ENCODE data around the gene PHACTR4. TPM values are rescaled to one million over a fixed set of nuclear protein-coding genes. Genes with fewer than 3 reads are reported as not detected.

The PHACTR4 gene
- total and polyA plus RNA-seq, 10 of the 15 experiments (the other 5 are each of a cell fraction or from before 2014, with no cell fraction given): 8.9 to 34.2 (median 12.5) TPM

- RAD21 ChIA-PET (ENCODE audit: unreplicated experiment): interaction anchor here (1.5 to 2.8 kb wide), 2 partner anchors 151 to 262 kb away, joined by 6 to 8 read pairs; no protein-coding TSS in a partner anchor
- no TSS peak for BruUV-seq (replicated peaks)
- DNase-seq (ENCODE audit: low read depth, low spot score): no peak
- WGBS (ENCODE audit: insufficient coverage, insufficient replicate concordance, low lambda C conversion rate, missing lambda C conversion rate): 8% methylated on average over 2 of the region's 2 CpGs
- intact Hi-C loops (cut with micrococcal nuclease; ENCODE audit: unreplicated experiment) (loop anchor here (5.0 kb wide), 1 partner anchor 226 kb away; the partner anchor contains the start of gene YTHDF2), in situ Hi-C loops (cut with MboI) (no loop called here)
- no peak overlapping the region for H2AFZ ChIP-seq (ENCODE audit: control insufficient read depth, low read depth, low read length)
- H3K79me2 ChIP-seq (ENCODE audit: control insufficient read depth, insufficient read depth, low read length): peaks cover 50% of the 10 kb centered on the region
- peaks cover 19 to 33% of the 10 kb centered on the region in 2 experiments for H3K36me3 ChIP-seq (ENCODE audit: control insufficient read depth in 2 of 2, insufficient read depth in 2 of 2, low read length in 1 of 2)
- peaks cover 10% of the 10 kb centered on the region for H3K4me1 ChIP-seq (ENCODE audit: control insufficient read depth, insufficient read depth, low read length)
- peak; percentile 11 for ATAC-seq
- no peaks in the 10 kb centered on the region; the same call in 2 of the 3 replicates for H3K9me3 ChIP-seq (replicated peaks; ENCODE audit: control insufficient read depth, insufficient read depth, low read length)
- peak overlapping the region; percentile 94 for H3K27ac ChIP-seq (ENCODE audit: control insufficient read depth, insufficient read depth)
- peak overlapping the region; percentile 84 for H3K4me3 ChIP-seq
- peak overlapping the region; percentile 94 for H3K4me2 ChIP-seq (ENCODE audit: control insufficient read depth, insufficient read depth)
- FAIRE-seq: no peak
- peaks cover 5% of the 10 kb centered on the region for H4K20me1 ChIP-seq (ENCODE audit: control insufficient read depth, insufficient read depth)
- CTCF ChIA-PET: interaction anchor here (0.6 to 8.9 kb wide), 7 partner anchors 9 to 262 kb away, joined by 3 to 58 read pairs (median 5); no protein-coding TSS in a partner anchor
- H3K27me3 ChIP-seq (replicated peaks in 1 of 2; ENCODE audit: control insufficient read depth in 2 of 2, insufficient read depth in 2 of 2, low read length in 1 of 2): no peaks in the 10 kb centered on the region
- POLR2A ChIA-PET: interaction anchor here (0.6 to 8.7 kb wide), 7 partner anchors 16 to 183 kb away, joined by 3 to 81 read pairs (median 4); no protein-coding TSS in a partner anchor
- SMC1A ChIA-PET (ENCODE audit: uncharacterized antibody, unreplicated experiment): interaction anchor here (0.6 to 3.3 kb wide), 4 partner anchors 75 to 246 kb away, joined by 3 to 15 read pairs (median 4); no protein-coding TSS in a partner anchor
- H3K9ac ChIP-seq (ENCODE audit: control insufficient read depth, insufficient read depth, low read length): peak overlapping the region; percentile 100; the same call in 1 of the 2 replicates
- TF ChIP-seq ZBTB11 (CRISPR knock-in tag; IDR thresholded peaks at IDR 0.05): peak; percentile 25; the same call in 1 of the 2 replicates
- no peak for TF ChIP-seq SMAD1 (IDR thresholded peaks at IDR 0.05; ENCODE audit: low read depth, partially characterized antibody)
- no peak for TF ChIP-seq MEF2B (IDR thresholded peaks at IDR 0.05; ENCODE audit: partially characterized antibody, poor library complexity, severe bottlenecking)
- TF ChIP-seq ZBTB4 (CRISPR knock-in tag; IDR thresholded peaks at IDR 0.05): no peak
- TF ChIP-seq IRF3 (IDR thresholded peaks at IDR 0.05): no peak
- TF ChIP-seq BCL3 (IDR thresholded peaks at IDR 0.05; ENCODE audit: borderline replicate concordance, insufficient read depth, low read depth, low read length, poor library complexity, severe bottlenecking): peak; percentile 49
- TF ChIP-seq YY1 (IDR thresholded peaks at IDR 0.05; ENCODE audit: low read depth, low read length): 0 out of 2 replicates have a peak, but pooled peaks have one; percentile 16
- no peak for TF ChIP-seq ATF7 (IDR thresholded peaks at IDR 0.05; ENCODE audit: low read depth)
- peak; percentile 70; the same call in 1 of the 2 replicates for TF ChIP-seq SMAD5 (IDR thresholded peaks at IDR 0.05; ENCODE audit: low read depth)
- peak; percentile 23 for TF ChIP-seq MTA3 (IDR thresholded peaks at IDR 0.05; ENCODE audit: borderline replicate concordance, low read length)
- no peak for TF ChIP-seq E2F4 (IDR thresholded peaks at IDR 0.05; ENCODE audit: low read depth, low read length)
- TF ChIP-seq NFIC (IDR thresholded peaks at IDR 0.05; ENCODE audit: low read depth, low read length): peak; percentile 6; the same call in 1 of the 2 replicates
Observed at GRCh38 chr1:28510970-28511440, 141.5 kb downstream of the PHACTR4 start.
